ENCODE measurements around the gene EDEM2.
"Not testable (repeated sequence)": the region's sequence is repeated elsewhere in the genome, so short reads cannot be mapped to it uniquely, and the experiment has no call there.

DNA sequence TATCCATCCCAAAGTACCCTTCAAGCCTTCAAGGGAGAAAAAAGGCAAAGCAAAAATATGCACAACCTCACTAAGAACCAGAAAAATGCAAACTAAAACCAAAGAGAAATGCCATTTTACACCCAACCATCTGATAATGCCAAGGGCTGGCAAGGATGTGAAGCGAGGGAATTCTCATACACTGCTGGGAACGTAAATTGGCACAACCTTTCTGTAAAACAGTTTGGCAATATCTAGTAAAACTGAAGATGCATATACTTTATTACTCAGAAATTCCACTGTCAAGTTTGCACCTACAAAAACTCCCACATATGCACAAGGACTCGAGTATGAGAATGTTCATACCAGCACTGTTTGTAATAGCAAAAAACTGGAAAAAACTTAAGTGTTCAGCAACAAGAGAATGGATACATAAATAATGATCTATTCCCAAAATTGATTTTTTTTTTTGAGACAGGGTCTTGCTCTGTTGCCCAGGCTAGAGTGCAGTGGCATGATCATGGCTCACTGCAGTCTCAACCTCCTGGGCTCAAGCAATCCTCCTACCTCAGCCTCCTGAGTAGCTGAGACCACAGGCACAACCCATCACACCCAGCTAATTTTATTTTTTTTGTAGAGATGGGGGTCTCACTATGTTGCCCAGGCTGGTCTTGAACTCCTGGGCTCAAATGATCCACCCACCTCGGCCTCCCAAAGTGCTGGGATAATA, 21.7 kb upstream of the EDEM2 start:
- not testable (repeated sequence) for TF ChIP-seq SP1 (IDR thresholded peaks at IDR 0.05); BHLHE40 (IDR thresholded peaks at IDR 0.05; ENCODE audit: borderline replicate concordance); FOXA1 (IDR thresholded peaks at IDR 0.05); HDGF (IDR thresholded peaks at IDR 0.05; ENCODE audit: borderline replicate concordance); TARDBP (IDR thresholded peaks at IDR 0.05); ZNF384 (IDR thresholded peaks at IDR 0.05); ELF4 (IDR thresholded peaks at IDR 0.05); ARNT (IDR thresholded peaks at IDR 0.05); NFRKB (IDR thresholded peaks at IDR 0.05)

Data from HEK293T (cell line).